ENCODE measurements around the gene NPY2R. TPM values are rescaled to one million over a fixed set of nuclear protein-coding genes. Genes with fewer than 3 reads are reported as not detected.

The NPY2R gene
- total RNA-seq: not detected
- long read RNA-seq: 0 reads

DNA sequence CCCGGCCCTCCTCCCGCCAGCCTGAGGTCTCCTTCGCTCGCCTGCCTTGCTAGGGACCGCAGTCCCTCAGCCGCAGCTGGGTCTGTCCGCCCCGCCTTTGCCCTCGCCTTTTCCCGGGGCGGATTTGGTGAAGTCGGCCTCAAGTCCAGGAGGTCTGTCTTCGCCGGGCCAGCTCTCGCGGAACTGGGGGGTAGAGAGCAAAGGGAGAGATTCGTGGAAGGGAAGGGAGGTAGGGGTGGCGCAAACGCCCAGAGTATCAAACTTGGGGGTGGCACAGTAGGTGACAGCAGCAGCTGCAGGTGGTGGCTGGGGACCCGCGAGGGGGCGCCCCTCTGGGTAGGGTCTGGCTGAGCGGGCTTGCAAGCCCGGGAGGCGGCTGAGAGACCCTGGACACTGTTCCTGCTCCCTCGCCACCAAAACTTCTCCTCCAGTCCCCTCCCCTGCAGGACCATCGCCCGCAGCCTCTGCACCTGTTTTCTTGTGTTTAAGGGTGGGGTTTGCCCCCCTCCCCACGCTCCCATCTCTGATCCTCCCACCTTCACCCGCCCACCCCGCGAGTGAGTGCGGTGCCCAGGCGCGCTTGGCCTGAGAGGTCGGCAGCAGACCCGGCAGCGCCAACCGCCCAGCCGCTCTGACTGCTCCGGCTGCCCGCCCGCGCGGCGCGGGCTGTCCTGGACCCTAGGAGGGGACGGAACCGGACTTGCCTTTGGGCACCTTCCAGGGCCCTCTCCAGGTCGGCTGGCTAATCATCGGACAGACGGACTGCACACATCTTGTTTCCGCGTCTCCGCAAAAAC lies at the start of gene NPY2R:
Gene NPY2R (plus strand): TSS at position 379 of the 797 bp plus-strand sequence. CDS start 5,304 bp downstream, outside the sequence.
- H3K27me3 ChIP-seq: peaks cover 34% of the 10 kb centered on the region
- DNase-seq: peak; percentile 58
- H3K4me3 ChIP-seq: no peak within 1 kb of the TSS
- intact Hi-C loops (cut with DNase I): no loop called here
- H3K36me3 ChIP-seq: no peaks in the 10 kb centered on the region
- peaks cover 3% of the 10 kb centered on the region for H3K4me1 ChIP-seq
- H3K9me3 ChIP-seq: no peaks in the 10 kb centered on the region
- no peak within 1 kb of the TSS for H3K27ac ChIP-seq
- peak; percentile 52 for ATAC-seq
- no peak for TF ChIP-seq CTCF (IDR thresholded peaks at IDR 0.05)

- Histone ChIP-seq H3K27ac (no peak overlapping the region), H3K4me3 (no peak overlapping the region), H3K4me1 (no peaks in the 10 kb centered on the region), H3K27me3 (no peaks in the 10 kb centered on the region), H3K9me3 (no peaks in the 10 kb centered on the region), H3K36me3 (no peaks in the 10 kb centered on the region)
- ATAC-seq (no peak), DNase-seq (no peak)
- TF ChIP-seq CTCF (IDR thresholded peaks at IDR 0.05): no peak
- intact Hi-C loops (cut with DNase I): no loop called here
These were observed 47.1 kb upstream of the NPY2R start for GRCh38 chr4:155161357-155161756.

DNA sequence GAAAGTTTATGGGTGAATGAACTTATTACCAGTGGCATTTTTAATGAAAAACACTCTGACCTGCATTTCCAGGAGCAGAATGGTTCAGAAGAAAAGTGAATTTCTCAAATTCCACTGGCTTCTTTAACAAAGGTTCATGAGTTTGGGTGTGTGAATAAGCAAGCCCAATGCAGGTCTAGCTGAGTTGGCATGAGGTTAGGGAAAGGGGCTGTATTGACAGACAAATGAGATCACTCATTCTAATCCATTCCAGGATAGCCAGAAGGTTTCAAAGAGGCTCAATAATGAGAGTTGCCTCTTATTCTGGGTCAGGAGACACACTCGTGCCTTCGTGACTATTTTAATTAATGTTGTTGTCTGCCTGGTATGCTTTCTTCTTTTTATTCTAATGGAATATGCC lies 43.7 kb upstream of the NPY2R start:
- Histone ChIP-seq H3K27me3 (no peaks in the 10 kb centered on the region), H3K4me3 (no peak overlapping the region), H3K9me3 (peaks cover 7% of the 10 kb centered on the region), H3K27ac (no peak overlapping the region), H3K36me3 (no peaks in the 10 kb centered on the region), H3K4me1 (no peaks in the 10 kb centered on the region)
- TF ChIP-seq CTCF (IDR thresholded peaks at IDR 0.05): no peak
- intact Hi-C loops (cut with DNase I): no loop called here
- no peak for DNase-seq
- no peak for ATAC-seq

- intact Hi-C loops (cut with DNase I): no loop called here
- Histone ChIP-seq H3K27me3 (no peaks in the 10 kb centered on the region), H3K36me3 (no peaks in the 10 kb centered on the region), H3K4me3 (no peak overlapping the region), H3K9me3 (peaks cover 7% of the 10 kb centered on the region), H3K27ac (no peak overlapping the region), H3K4me1 (no peaks in the 10 kb centered on the region)
- ATAC-seq: no peak
- DNase-seq: no peak
- no peak for TF ChIP-seq CTCF (IDR thresholded peaks at IDR 0.05)
These were observed 37.9 kb upstream of the NPY2R start for GRCh38 chr4:155170569-155170968.

- H3K4me1 ChIP-seq: no peaks in the 10 kb centered on the region
- ATAC-seq (no peak), DNase-seq (no peak)
- no peaks in the 10 kb centered on the region for H3K27me3 ChIP-seq
- TF ChIP-seq CTCF (IDR thresholded peaks at IDR 0.05): no peak
- H3K27ac ChIP-seq: no peak overlapping the region
- intact Hi-C loops (cut with DNase I): no loop called here
- peaks cover 6% of the 10 kb centered on the region for H3K9me3 ChIP-seq
- H3K36me3 ChIP-seq: no peaks in the 10 kb centered on the region
- H3K4me3 ChIP-seq: no peak overlapping the region
These were observed 35.1 kb upstream of the NPY2R start for GRCh38 chr4:155173371-155173770.
